B cell (primary cell): ENCODE results near the gene SPACA7. TPM values are rescaled to one million over a fixed set of nuclear protein-coding genes. Genes with fewer than 3 reads are reported as not detected.

Experiments used
- ATAC-seq: fragments of 200-7000 bp; cut with Tn5 transposase; one replicate; pipeline ENCODE4 v1.10.0; 2021; ENCODE audit warnings: low read depth, mild to moderate bottlenecking, moderate number of reproducible peaks, moderate library complexity
- CTCF ChIA-PET: fragments of 350-600 bp; sonication (Branson Sonifier 250); formaldehyde crosslinking; loops from one replicate; lab custom pipeline; 2021; ENCODE audit warnings: antibody characterized with exemption, inconsistent platforms; lab: Charles Lee
- POLR2A ChIA-PET: fragments of 350-600 bp; sonication (Branson Sonifier 250); formaldehyde crosslinking; loops from one replicate; lab custom pipeline; 2021; ENCODE audit warnings: antibody characterized with exemption; lab: Charles Lee
- DNase-seq: peaks from one replicate; pipeline ENCODE4 v3.0.0; 2013
- H2AFZ ChIP-seq: 2 replicates; pipeline ENCODE4 v1.6.1; 2012; ENCODE audit warnings: mild to moderate bottlenecking, low read depth, low read length; ENCODE audit not compliant: insufficient read depth, poor library complexity, severe bottlenecking
- H3K27ac ChIP-seq, 2 donors: 1 replicate in 1 of 2; 2 replicates in 1 of 2; pipeline ENCODE4 v1.5.1; 2012 to 2013; ENCODE audit warnings: low read length in 2 of 2, mild to moderate bottlenecking in 2 of 2, moderate library complexity in 1 of 2
- H3K27me3 ChIP-seq, 4 experiments: fragments of 200-600 bp in 1 of 4; sonication (generic) in 1 of 4; replicated peaks in 1 of 4; 1 replicate in 2 of 4; 2 replicates in 2 of 4; pipeline versions ENCODE4 v1.6.1 to v1.7.0; 2013 to 2016; ENCODE audit warnings: low read length in 3 of 4, mild to moderate bottlenecking in 2 of 4, mixed read lengths in 1 of 4, moderate library complexity in 1 of 4; ENCODE audit not compliant: insufficient read depth in 4 of 4, control insufficient read depth in 3 of 4; ENCODE audit errors: control extremely low read depth in 1 of 4
- H3K36me3 ChIP-seq, 2 experiments: replicated peaks in 1 of 2; 1 replicate in 1 of 2; 2 replicates in 1 of 2; pipeline versions ENCODE4 v1.6.1 to v1.7.1; 2013; ENCODE audit warnings: low read length in 1 of 2; ENCODE audit not compliant: insufficient read depth in 2 of 2, control insufficient read depth in 1 of 2; ENCODE audit errors: control extremely low read depth in 1 of 2, extremely low read depth in 1 of 2
- H3K4me1 ChIP-seq, 2 donors: fragments of 200-600 bp in 1 of 2; sonication (generic) in 1 of 2; 1 replicate in 1 of 2; 2 replicates in 1 of 2; pipeline versions ENCODE4 v1.5.1 to v1.6.1; 2013 to 2017; ENCODE audit warnings: low read length in 2 of 2; ENCODE audit not compliant: control insufficient read depth in 2 of 2, insufficient read depth in 2 of 2
- H3K4me2 ChIP-seq: replicated peaks from 2 replicates; pipeline ENCODE3; 2012; ENCODE audit warnings: mild to moderate bottlenecking, low read depth, low read length; ENCODE audit not compliant: poor library complexity, severe bottlenecking
- H3K4me3 ChIP-seq, 5 experiments: fragments of 200-600 bp in 1 of 5; sonication (generic) in 1 of 5; 1 replicate in 3 of 5; 2 replicates in 2 of 5; pipeline versions ENCODE4 v1.5.1 to v1.7.0; 2011 to 2016; ENCODE audit warnings: low read length in 4 of 5, mild to moderate bottlenecking in 4 of 5, low read depth in 2 of 5, control low read depth in 1 of 5, moderate library complexity in 1 of 5; ENCODE audit not compliant: insufficient read depth in 1 of 5; ENCODE audit errors: control extremely low read depth in 1 of 5, extremely low read depth in 1 of 5
- H3K79me2 ChIP-seq: fragments of 200-600 bp; sonication (generic); one replicate; pipeline ENCODE4 v1.6.0; 2016; ENCODE audit warnings: low read length; ENCODE audit not compliant: control insufficient read depth, insufficient read depth
- H3K9ac ChIP-seq: fragments of 200-600 bp; sonication (generic); 2 replicates; pipeline ENCODE4 v1.6.1; 2017; ENCODE audit warnings: mild to moderate bottlenecking, low read length, moderate library complexity
- H3K9me3 ChIP-seq, 3 donors: one replicate each; pipeline versions ENCODE4 v1.6.1 to v1.7.1; 2013; ENCODE audit warnings: low read length in 2 of 3; ENCODE audit not compliant: control insufficient read depth in 2 of 3, insufficient read depth in 1 of 3; ENCODE audit errors: control extremely low read depth in 1 of 3
- H4K20me1 ChIP-seq: 2 replicates; pipeline ENCODE4 v1.6.0; 2012; ENCODE audit warnings: mild to moderate bottlenecking, low read length; ENCODE audit not compliant: insufficient read depth, control insufficient read depth, poor library complexity, severe bottlenecking
- H3K27ac Mint-ChIP-seq: one replicate; pipeline ENCODE4 v1.8.0; 2021; ENCODE audit warnings: mixed read lengths
- H3K27me3 Mint-ChIP-seq: one replicate; pipeline ENCODE4 v1.8.0; 2021; ENCODE audit warnings: mixed read lengths
- H3K4me1 Mint-ChIP-seq: one replicate; pipeline ENCODE4 v1.8.0; 2021; ENCODE audit warnings: mixed read lengths
- H3K4me3 Mint-ChIP-seq: one replicate; pipeline ENCODE4 v1.8.0; 2021; ENCODE audit warnings: mixed read lengths
- H3K9me3 Mint-ChIP-seq: one replicate; pipeline ENCODE4 v1.8.0; 2022; ENCODE audit warnings: mixed read lengths; ENCODE audit not compliant: insufficient read depth
- EZH2 ChIP-seq: IDR thresholded peaks from 2 replicates; pipeline ENCODE4 v1.6.1; 2012; ENCODE audit warnings: borderline replicate concordance, low read depth, mild to moderate bottlenecking, moderate library complexity, low read length; ENCODE audit not compliant: insufficient read depth, poor library complexity, severe bottlenecking
- WGBS: methylation state at CpG from one replicate; pipeline ENCODE4 v1.1.5; 2013; ENCODE audit warnings: missing lambda C conversion rate; ENCODE audit not compliant: insufficient coverage; 5-methylcytosine and 5-hydroxymethylcytosine counted together
- intact Hi-C: fragments of 100-400 bp; cut with micrococcal nuclease; formaldehyde crosslinking; loops from one replicate; pipeline ENCODE4 v1.10.0; 2022
- polyA plus RNA-seq: library from polyadenylated mRNA; depleted of rRNA; stranded (reverse); fragments of >200 nt; gene quantifications from 2 replicates; pipeline ENCODE4 v1.2.3, GENCODE V29; 2012
- total RNA-seq, 2 donors: library from RNA; stranded (reverse); fragments of 120-200 nt in 1 of 2; gene quantifications; 1 replicate in 1 of 2; 2 replicates in 1 of 2; pipeline versions ENCODE4 v1.2.3 to v1.2.4, GENCODE V29; 2013 to 2022
- TF ChIP-seq, protein P1 (sequence below): fragments of 200-600 bp; IDR thresholded peaks from one replicate; pipeline ENCODE4 v1.8.0; 2022; ENCODE audit warnings: antibody characterized with exemption, mild to moderate bottlenecking

Gene SPACA7
- total and polyA plus RNA-seq, 2 donors (not counting 1 experiment from before 2014, with no cell fraction given), result not detected

DNA sequence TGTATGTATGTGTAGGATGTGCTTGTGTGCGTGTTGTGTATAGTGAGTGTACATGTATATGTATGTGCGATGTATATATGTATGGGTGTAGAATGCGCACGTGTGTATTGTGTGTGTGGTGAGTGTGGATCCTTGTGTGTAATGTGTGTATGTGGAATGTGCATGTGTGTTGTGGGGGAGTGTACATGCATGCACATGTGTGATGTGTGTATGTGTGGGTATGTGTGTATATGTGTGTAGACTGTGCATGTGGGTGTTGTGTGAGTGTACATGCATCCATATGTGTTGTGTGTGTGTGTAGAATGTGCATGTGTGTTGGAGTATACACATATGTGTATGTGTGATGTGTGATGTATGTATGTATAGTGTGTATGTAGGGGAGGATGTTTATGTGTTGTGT is 18.0 kb upstream of the SPACA7 start:
- Histone ChIP-seq H3K36me3 (no peaks in the 10 kb centered on the region), H4K20me1 (no peaks in the 10 kb centered on the region), H3K27ac (no peak overlapping the region), H3K9ac (no peak overlapping the region), H3K4me2 (no peak overlapping the region), H3K4me1 (no peaks in the 10 kb centered on the region), H3K4me3 (no peak overlapping the region), H3K79me2 (no peaks in the 10 kb centered on the region), H3K9me3 (peaks cover 0 to 19% (median 0%) of the 10 kb centered on the region in 3 donors), H3K27me3 (no peaks in the 10 kb centered on the region), H2AFZ (no peak overlapping the region)
- TF ChIP-seq EZH2, result no peak
- TF ChIP-seq, protein P1, sequence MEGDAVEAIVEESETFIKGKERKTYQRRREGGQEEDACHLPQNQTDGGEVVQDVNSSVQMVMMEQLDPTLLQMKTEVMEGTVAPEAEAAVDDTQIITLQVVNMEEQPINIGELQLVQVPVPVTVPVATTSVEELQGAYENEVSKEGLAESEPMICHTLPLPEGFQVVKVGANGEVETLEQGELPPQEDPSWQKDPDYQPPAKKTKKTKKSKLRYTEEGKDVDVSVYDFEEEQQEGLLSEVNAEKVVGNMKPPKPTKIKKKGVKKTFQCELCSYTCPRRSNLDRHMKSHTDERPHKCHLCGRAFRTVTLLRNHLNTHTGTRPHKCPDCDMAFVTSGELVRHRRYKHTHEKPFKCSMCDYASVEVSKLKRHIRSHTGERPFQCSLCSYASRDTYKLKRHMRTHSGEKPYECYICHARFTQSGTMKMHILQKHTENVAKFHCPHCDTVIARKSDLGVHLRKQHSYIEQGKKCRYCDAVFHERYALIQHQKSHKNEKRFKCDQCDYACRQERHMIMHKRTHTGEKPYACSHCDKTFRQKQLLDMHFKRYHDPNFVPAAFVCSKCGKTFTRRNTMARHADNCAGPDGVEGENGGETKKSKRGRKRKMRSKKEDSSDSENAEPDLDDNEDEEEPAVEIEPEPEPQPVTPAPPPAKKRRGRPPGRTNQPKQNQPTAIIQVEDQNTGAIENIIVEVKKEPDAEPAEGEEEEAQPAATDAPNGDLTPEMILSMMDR, result no peak
- POLR2A ChIA-PET, result no interaction called here
- peaks cover 12% of the 10 kb centered on the region for H3K9me3 Mint-ChIP-seq
- DNase-seq (no peak), ATAC-seq (no peak)
- intact Hi-C loops, result no loop called here
- H3K4me3 Mint-ChIP-seq, result no peak overlapping the region
- H3K27me3 Mint-ChIP-seq, result no peaks in the 10 kb centered on the region
- CTCF ChIA-PET, result no interaction called here
- 100% methylated on average over 4 of the region's 4 CpGs for WGBS
- no peak overlapping the region for H3K27ac Mint-ChIP-seq
- H3K4me1 Mint-ChIP-seq, result no peaks in the 10 kb centered on the region

DNA sequence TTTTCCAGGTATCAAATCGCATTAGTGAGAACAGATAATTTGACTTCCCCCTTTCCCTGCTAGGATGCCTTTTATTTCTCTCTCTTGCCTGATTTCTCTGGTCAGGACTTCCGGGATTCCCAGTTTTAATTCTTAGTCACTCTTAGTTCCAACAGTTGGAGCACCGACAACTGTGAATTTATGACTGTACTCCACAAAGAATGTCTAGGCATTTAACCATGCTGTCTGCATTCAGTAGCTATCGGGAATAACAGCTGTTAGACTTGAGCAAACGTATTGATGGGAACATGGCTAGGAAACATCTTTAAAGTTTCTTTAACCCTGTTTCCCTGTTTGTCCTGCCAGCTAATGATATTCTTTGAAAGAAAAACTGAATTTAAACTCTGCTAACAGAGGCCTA is 14.1 kb upstream of the SPACA7 start:
- peaks cover 0 to 2% (median 0%) of the 10 kb centered on the region in 4 experiments for H3K27me3 ChIP-seq
- Mint-ChIP-seq H3K4me3 (no peak overlapping the region), H3K9me3 (peaks cover 14% of the 10 kb centered on the region), H3K4me1 (no peaks in the 10 kb centered on the region), H3K27ac (no peak overlapping the region), H3K27me3 (no peaks in the 10 kb centered on the region)
- no peak overlapping the region for H3K4me2 ChIP-seq
- 100% methylated on average over 3 of the region's 5 CpGs for WGBS
- no peak for TF ChIP-seq EZH2
- TF ChIP-seq, protein P1, result no peak
- H4K20me1 ChIP-seq, result no peaks in the 10 kb centered on the region
- POLR2A ChIA-PET, result no interaction called here
- intact Hi-C loops, result no loop called here
- DNase-seq (no peak), ATAC-seq (no peak)
- no peak overlapping the region for H3K9ac ChIP-seq
- H3K79me2 ChIP-seq, result no peaks in the 10 kb centered on the region
- H2AFZ ChIP-seq, result no peak overlapping the region
- CTCF ChIA-PET, result no interaction called here
- no peaks in the 10 kb centered on the region for H3K4me1 ChIP-seq
- peaks cover 0 to 31% (median 3%) of the 10 kb centered on the region in 3 donors for H3K9me3 ChIP-seq
- H3K27ac ChIP-seq, result no peak overlapping the region
- H3K4me3 ChIP-seq, result no peak overlapping the region
- H3K36me3 ChIP-seq, result no peaks in the 10 kb centered on the region
